ENCODE measurements around the gene NPTX2. TPM values are rescaled to one million over a fixed set of nuclear protein-coding genes. Genes with fewer than 3 reads are reported as not detected.
A peak's percentile ranks its signal among the peaks of the same experiment; 100 is the strongest.

The NPTX2 gene
- 23.8 TPM for total RNA-seq
- long read RNA-seq, partial matches to known transcripts: 6 of 8 reads
- long read RNA-seq, other reads (novel, unspliced or antisense): 2 of 8 reads

GRCh38 chr7:98617051-98617959, at the start of gene NPTX2:
Gene NPTX2 (plus strand): TSS chr7:98617285. CDS start chr7:98617462, 177 bp downstream.
- peak; percentile 87 for DNase-seq (ENCODE audit: low spot score)

GRCh38 chr7:98567991-98568390, 49.1 kb upstream of the NPTX2 start:
- DNase-seq (ENCODE audit: low spot score): peak; percentile 24

GRCh38 chr7:98568891-98569290, 48.2 kb upstream of the NPTX2 start:
- peak; percentile 45 for DNase-seq (ENCODE audit: low spot score)

- peak; percentile 45 for DNase-seq (ENCODE audit: low spot score)
These were observed 47.3 kb upstream of the NPTX2 start for GRCh38 chr7:98569691-98570337.

- peak; percentile 72 for DNase-seq (ENCODE audit: low spot score)
These were observed 46.1 kb upstream of the NPTX2 start for GRCh38 chr7:98571006-98571405.

- DNase-seq (ENCODE audit: low spot score): peak; percentile 41
These were observed 45.1 kb upstream of the NPTX2 start for GRCh38 chr7:98571986-98572385.

- peak; percentile 30 for DNase-seq (ENCODE audit: low spot score)
These were observed 44.4 kb upstream of the NPTX2 start for GRCh38 chr7:98572716-98573115.

- DNase-seq (ENCODE audit: low spot score): no peak
These were observed 43.3 kb upstream of the NPTX2 start for GRCh38 chr7:98573816-98574215.

GRCh38 chr7:98575878-98576277, 41.2 kb upstream of the NPTX2 start:
- DNase-seq (ENCODE audit: low spot score): no peak

GRCh38 chr7:98584830-98585229, 32.3 kb upstream of the NPTX2 start:
- DNase-seq (ENCODE audit: low spot score): no peak

- no peak for DNase-seq (ENCODE audit: low spot score)
These were observed 25.2 kb upstream of the NPTX2 start for GRCh38 chr7:98591926-98592325.

GRCh38 chr7:98594348-98594747, 22.7 kb upstream of the NPTX2 start:
- DNase-seq (ENCODE audit: low spot score): no peak

- DNase-seq (ENCODE audit: low spot score): no peak
These were observed 22.3 kb upstream of the NPTX2 start for GRCh38 chr7:98594787-98595186.

- no peak for DNase-seq (ENCODE audit: low spot score)
These were observed 18.1 kb upstream of the NPTX2 start for GRCh38 chr7:98598846-98599615.

GRCh38 chr7:98599886-98600285, 17.2 kb upstream of the NPTX2 start:
- no peak for DNase-seq (ENCODE audit: low spot score)

GRCh38 chr7:98602755-98603398, 14.2 kb upstream of the NPTX2 start:
- no peak for DNase-seq (ENCODE audit: low spot score)

- no peak for DNase-seq (ENCODE audit: low spot score)
These were observed 13.7 kb upstream of the NPTX2 start for GRCh38 chr7:98603399-98603788.

- no peak for DNase-seq (ENCODE audit: low spot score)
These were observed 3.3 kb upstream of the NPTX2 start for GRCh38 chr7:98613601-98614425.

- peak; percentile 88 for DNase-seq (ENCODE audit: low spot score)
These were observed 569 bp upstream of the NPTX2 start for GRCh38 chr7:98616381-98617050.
